ENCODE data around the gene LRCOL1. TPM values are rescaled to one million over a fixed set of nuclear protein-coding genes. Genes with fewer than 3 reads are reported as not detected.

The LRCOL1 gene
- total and polyA plus RNA-seq, 7 donors, result 0.49 to 1.4 (median 0.55) TPM; not detected in 4

DNA sequence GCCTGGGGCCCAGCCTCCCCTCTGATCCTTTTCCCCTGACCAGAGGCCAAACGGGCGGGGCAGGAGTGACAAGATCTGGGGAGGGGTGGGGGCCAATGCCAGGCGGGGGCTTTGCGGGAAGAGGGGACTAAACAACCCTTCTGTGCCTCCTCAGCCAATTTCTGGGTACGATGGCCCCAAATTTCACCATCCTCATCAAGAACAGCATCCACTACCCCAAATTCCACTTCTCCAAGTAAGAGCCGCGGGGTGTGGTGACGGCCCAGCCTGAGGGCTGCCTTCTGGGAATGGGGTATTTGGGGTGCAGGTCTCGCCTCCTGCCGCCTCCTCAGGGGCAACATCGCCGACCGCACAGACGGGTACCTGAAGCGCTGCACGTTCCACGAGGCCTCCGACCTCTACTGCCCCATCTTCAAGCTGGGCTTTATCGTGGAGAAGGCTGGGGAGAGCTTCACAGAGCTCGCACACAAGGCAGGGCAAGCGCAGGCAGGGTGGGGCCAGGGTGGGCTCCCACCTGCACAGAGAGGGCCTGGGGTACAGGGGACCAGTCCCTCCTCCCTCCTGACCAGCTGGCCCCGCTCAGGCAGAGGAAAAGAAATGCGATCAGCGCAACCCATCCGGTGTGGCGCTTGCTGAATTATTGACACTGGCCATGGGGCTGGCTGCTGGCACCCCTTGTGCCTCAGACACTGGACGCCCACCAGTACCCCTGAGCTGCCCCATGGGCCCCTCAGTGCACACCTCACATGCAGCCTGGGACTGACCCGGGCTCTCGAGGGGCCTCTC, 9.9 kb upstream of the LRCOL1 start:
- Histone ChIP-seq H3K27me3 (peaks cover 42 to 57% (median 47%) of the 10 kb centered on the region in 3 donors), H3K4me3 (no peak overlapping the region), H3K27ac (no peak overlapping the region), H3K36me3 (peaks cover 0 to 17% (median 2%) of the 10 kb centered on the region in 4 donors), H3K4me1 (peaks cover 0 to 32% (median 22%) of the 10 kb centered on the region in 4 donors), H3K9me3 (peaks cover 0 to 6% (median 4%) of the 10 kb centered on the region in 4 donors)
- whole genome bisulfite sequencing, 2 donors, result 52 to 54% methylated on average over 29 of the region's 29 CpGs
- intact Hi-C loops (cut with DNase I), result no loop called here
- no peak for DNase-seq
- TF ChIP-seq CTCF (IDR thresholded peaks at IDR 0.05) (no peak), POLR2AphosphoS5 (IDR thresholded peaks at IDR 0.05) (no peak), EP300 (IDR thresholded peaks at IDR 0.05) (no peak), POLR2A (IDR thresholded peaks at IDR 0.05) (no peak)

DNA sequence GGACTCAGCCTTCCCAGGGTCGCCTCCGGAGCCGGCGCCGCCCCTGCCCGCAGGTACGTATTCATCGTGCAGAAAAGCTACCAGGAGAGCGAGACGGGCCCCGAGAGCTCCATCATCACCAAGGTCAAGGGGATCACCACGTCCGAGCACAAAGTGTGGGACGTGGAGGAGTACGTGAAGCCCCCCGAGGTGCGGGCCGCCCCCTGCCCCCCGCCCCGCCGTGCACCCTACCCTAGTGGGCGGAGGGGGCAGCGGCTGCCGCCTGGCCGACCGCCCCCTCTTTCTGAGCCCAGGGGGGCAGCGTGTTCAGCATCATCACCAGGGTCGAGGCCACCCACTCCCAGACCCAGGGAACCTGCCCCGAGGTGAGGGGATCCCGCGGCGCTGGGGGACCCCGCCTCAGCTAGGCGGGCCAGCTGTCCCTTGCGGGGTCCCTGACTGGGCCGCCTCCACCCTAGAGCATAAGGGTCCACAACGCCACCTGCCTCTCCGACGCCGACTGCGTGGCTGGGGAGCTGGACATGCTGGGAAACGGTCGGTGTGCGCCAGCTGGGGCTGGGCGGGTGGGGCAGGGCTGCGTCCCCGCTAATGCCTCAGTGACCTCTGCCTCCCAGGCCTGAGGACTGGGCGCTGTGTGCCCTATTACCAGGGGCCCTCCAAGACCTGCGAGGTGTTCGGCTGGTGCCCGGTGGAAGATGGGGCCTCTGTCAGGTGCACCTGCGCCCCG, 9.2 kb upstream of the LRCOL1 start:
- WGBS, 2 donors, result 14 to 18% methylated on average over 53 of the region's 53 CpGs
- peaks cover 0 to 9% (median 0%) of the 10 kb centered on the region in 4 donors for H3K36me3 ChIP-seq
- DNase-seq, result no peak
- H3K9me3 ChIP-seq, result peaks cover 0 to 6% (median 4%) of the 10 kb centered on the region in 4 donors
- TF ChIP-seq EP300 (IDR thresholded peaks at IDR 0.05), result no peak
- no peak for TF ChIP-seq CTCF (IDR thresholded peaks at IDR 0.05)
- no peak for TF ChIP-seq POLR2A (IDR thresholded peaks at IDR 0.05)
- TF ChIP-seq POLR2AphosphoS5 (IDR thresholded peaks at IDR 0.05), result no peak
- peaks cover 43 to 61% (median 51%) of the 10 kb centered on the region in 3 donors for H3K27me3 ChIP-seq
- H3K4me3 ChIP-seq, result no peak overlapping the region
- intact Hi-C loops (cut with DNase I), result no loop called here
- no peak overlapping the region for H3K27ac ChIP-seq
- peaks cover 0 to 32% (median 22%) of the 10 kb centered on the region in 4 donors for H3K4me1 ChIP-seq

GRCh38 chr12:132619071-132619385, 8.6 kb upstream of the LRCOL1 start:
- H3K4me3 ChIP-seq, result no peak overlapping the region
- intact Hi-C loops (cut with DNase I), result no loop called here

DNA sequence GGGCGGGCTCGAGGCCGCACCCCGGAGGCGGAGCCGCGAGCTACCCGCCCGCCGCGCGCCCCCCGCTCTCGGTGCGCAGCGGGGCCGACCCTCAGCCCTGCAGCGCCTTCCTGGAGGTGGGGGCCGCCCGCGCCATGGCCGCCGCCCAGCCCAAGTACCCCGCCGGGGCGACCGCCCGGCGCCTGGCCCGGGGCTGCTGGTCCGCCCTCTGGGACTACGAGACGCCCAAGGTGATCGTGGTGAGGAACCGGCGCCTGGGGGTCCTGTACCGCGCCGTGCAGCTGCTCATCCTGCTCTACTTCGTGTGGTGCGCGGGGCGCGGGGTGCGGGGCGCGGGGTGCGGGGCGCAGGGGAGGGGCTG, 8.3 kb upstream of the LRCOL1 start, which contains the start of gene P2RX2:
Gene P2RX2, plus strand, starts transcription at position 94 of the 361 bp plus-strand sequence. Its CDS starts 41 bp downstream, at position 135.
- no peak for DNase-seq
- Histone ChIP-seq H3K4me3 (peak within 1 kb of the TSS in 3 of 4 donors; percentile 9 to 10 (median 10)), H3K27me3 (peaks cover 43 to 61% (median 51%) of the 10 kb centered on the region in 3 donors), H3K27ac (peak within 1 kb of the TSS in 1 of 4 donors; percentile 46), H3K9me3 (peaks cover 0 to 6% (median 4%) of the 10 kb centered on the region in 4 donors), H3K36me3 (peaks cover 0 to under 1% (median 0%) of the 10 kb centered on the region in 4 donors), H3K4me1 (peaks cover 0 to 32% (median 22%) of the 10 kb centered on the region in 4 donors)
- TF ChIP-seq POLR2A (IDR thresholded peaks at IDR 0.05) (no peak), EP300 (IDR thresholded peaks at IDR 0.05) (no peak), CTCF (IDR thresholded peaks at IDR 0.05) (no peak), POLR2AphosphoS5 (IDR thresholded peaks at IDR 0.05) (no peak)
- intact Hi-C loops (cut with DNase I), result no loop called here
- 4 to 8% methylated on average over 49 of the region's 49 CpGs for whole genome bisulfite sequencing, 2 donors

More at GRCh38 chr12:132619071-132619385, 8.6 kb upstream of the LRCOL1 start:
- DNase-seq, result no peak
- Histone ChIP-seq H3K36me3 (peaks cover 0 to 4% (median 0%) of the 10 kb centered on the region in 4 donors), H3K27ac (no peak overlapping the region), H3K4me1 (peaks cover 0 to 32% (median 22%) of the 10 kb centered on the region in 4 donors), H3K27me3 (peaks cover 43 to 61% (median 51%) of the 10 kb centered on the region in 3 donors), H3K9me3 (peaks cover 0 to 6% (median 4%) of the 10 kb centered on the region in 4 donors)
- WGBS, 2 donors, result 15 to 25% methylated on average over 28 of the region's 28 CpGs
- no peak for TF ChIP-seq POLR2AphosphoS5 (IDR thresholded peaks at IDR 0.05)
- no peak for TF ChIP-seq POLR2A (IDR thresholded peaks at IDR 0.05)
- TF ChIP-seq EP300 (IDR thresholded peaks at IDR 0.05), result no peak
- no peak for TF ChIP-seq CTCF (IDR thresholded peaks at IDR 0.05)
